Common myeloid progenitor, CD34-positive (primary cell): Measurements from ENCODE around the gene RHEBL1.

Source experiments
- CTCF ChIA-PET: fragments of 350-600 bp; sonication (Branson Sonifier 250); formaldehyde crosslinking; loops from one replicate; lab custom pipeline; 2021; ENCODE audit warnings: antibody characterized with exemption; lab: Charles Lee
- POLR2A ChIA-PET: fragments of 350-600 bp; sonication (Branson Sonifier 250); formaldehyde crosslinking; loops from one replicate; lab custom pipeline; 2021; ENCODE audit warnings: antibody characterized with exemption; lab: Charles Lee
- DNase-seq, 3 donors: peaks; one replicate each; pipeline versions ENCODE4 v3.0.0 to v3.0.0-alpha.2; 2013
- H3K27ac ChIP-seq, 2 experiments: 1 replicate in 1 of 2; 2 replicates in 1 of 2; pipeline ENCODE4 v1.7.0; 2013; ENCODE audit warnings: inconsistent platforms in 2 of 2, low read length in 2 of 2, mild to moderate bottlenecking in 2 of 2, low read depth in 1 of 2, moderate library complexity in 1 of 2; ENCODE audit not compliant: severe bottlenecking in 2 of 2, insufficient read depth in 1 of 2, poor library complexity in 1 of 2
- H3K27me3 ChIP-seq, 5 experiments: replicated peaks in 2 of 5; 1 replicate in 3 of 5; 2 replicates in 2 of 5; pipeline versions ENCODE4 v1.6.1 to v1.7.0; 2013; ENCODE audit warnings: low read length in 4 of 5, mild to moderate bottlenecking in 2 of 5, moderate library complexity in 2 of 5, inconsistent platforms in 1 of 5; ENCODE audit not compliant: insufficient read depth in 5 of 5, control insufficient read depth in 4 of 5
- H3K36me3 ChIP-seq, 4 experiments: 1 replicate in 2 of 4; 2 replicates in 2 of 4; pipeline versions ENCODE4 v1.6.1 to v1.7.0; 2013; ENCODE audit warnings: low read length in 3 of 4, control low read depth in 1 of 4, mild to moderate bottlenecking in 1 of 4; ENCODE audit not compliant: control insufficient read depth in 4 of 4, insufficient read depth in 4 of 4
- H3K4me1 ChIP-seq, 4 experiments: 1 replicate in 3 of 4; 2 replicates in 1 of 4; pipeline versions ENCODE4 v1.6.1 to v1.7.1; 2013; ENCODE audit warnings: low read length in 3 of 4, mild to moderate bottlenecking in 3 of 4, control low read depth in 1 of 4, inconsistent platforms in 1 of 4, moderate library complexity in 1 of 4; ENCODE audit not compliant: control insufficient read depth in 4 of 4, insufficient read depth in 4 of 4; ENCODE audit errors: control extremely low read depth in 1 of 4
- H3K4me3 ChIP-seq, 7 experiments: 1 replicate in 4 of 7; 2 replicates in 3 of 7; pipeline versions ENCODE4 v1.5.1 to v1.7.0; 2013; ENCODE audit warnings: mild to moderate bottlenecking in 7 of 7, low read length in 6 of 7, moderate library complexity in 6 of 7, inconsistent platforms in 2 of 7, low read depth in 2 of 7, control low read depth in 1 of 7; ENCODE audit not compliant: insufficient read depth in 4 of 7, control insufficient read depth in 1 of 7; ENCODE audit errors: extremely low read depth in 1 of 7
- H3K9me3 ChIP-seq, 5 experiments: 1 replicate in 4 of 5; 2 replicates in 1 of 5; pipeline versions ENCODE4 v1.6.1 to v1.7.1; 2013; ENCODE audit warnings: low read length in 4 of 5, mild to moderate bottlenecking in 2 of 5, inconsistent platforms in 1 of 5, low read depth in 1 of 5, moderate library complexity in 1 of 5; ENCODE audit not compliant: control insufficient read depth in 4 of 5, insufficient read depth in 2 of 5; ENCODE audit errors: control extremely low read depth in 1 of 5
- WGBS: methylation state at CpG from one replicate; pipeline ENCODE4 v1.1.5; 2013; ENCODE audit not compliant: insufficient coverage; 5-methylcytosine and 5-hydroxymethylcytosine counted together

RHEBL1 gene

GRCh38 chr12:49040364-49040855, 29.4 kb downstream of the RHEBL1 start:
- H3K4me1 ChIP-seq = no peaks in the 10 kb centered on the region
- H3K9me3 ChIP-seq = no peaks in the 10 kb centered on the region
- POLR2A ChIA-PET = interaction anchor here (0.7 kb wide), 1 partner anchor 56 kb away, joined by 3 read pairs; no protein-coding TSS in a partner anchor
- peaks cover 21 to 94% (median 85%) of the 10 kb centered on the region in 4 experiments for H3K36me3 ChIP-seq
- CTCF ChIA-PET = interaction anchor here (0.6 to 7.3 kb wide), 9 partner anchors 9 to 56 kb away, joined by 3 to 72 read pairs (median 8); no protein-coding TSS in a partner anchor
- H3K27me3 ChIP-seq = no peaks in the 10 kb centered on the region
- H3K4me3 ChIP-seq = no peak overlapping the region
- no peak for DNase-seq
- H3K27ac ChIP-seq = no peak overlapping the region
- WGBS = 98% methylated on average over 11 of the region's 14 CpGs

GRCh38 chr12:49039421-49040363, 30.1 kb downstream of the RHEBL1 start:
- CTCF ChIA-PET = interaction anchor here (0.6 to 7.3 kb wide), 12 partner anchors 9 to 67 kb away, joined by 3 to 72 read pairs (median 8); partner anchors contain the start of gene DDN
- DNase-seq = no peak
- POLR2A ChIA-PET = interaction anchor here (0.7 kb wide), 1 partner anchor 55 kb away, joined by 3 read pairs; no protein-coding TSS in a partner anchor
- no peak overlapping the region for H3K4me3 ChIP-seq
- 97% methylated on average over 24 of the region's 30 CpGs for WGBS
- peaks cover 21 to 94% (median 86%) of the 10 kb centered on the region in 4 experiments for H3K36me3 ChIP-seq
- no peak overlapping the region for H3K27ac ChIP-seq
- no peaks in the 10 kb centered on the region for H3K4me1 ChIP-seq
- H3K27me3 ChIP-seq = no peaks in the 10 kb centered on the region
- no peaks in the 10 kb centered on the region for H3K9me3 ChIP-seq

GRCh38 chr12:49038291-49038955, 31.4 kb downstream of the RHEBL1 start:
- DNase-seq = no peak
- no peaks in the 10 kb centered on the region for H3K9me3 ChIP-seq
- H3K4me1 ChIP-seq = no peaks in the 10 kb centered on the region
- POLR2A ChIA-PET = no interaction called here
- H3K36me3 ChIP-seq = peaks cover 21 to 94% (median 88%) of the 10 kb centered on the region in 4 experiments
- H3K27me3 ChIP-seq = no peaks in the 10 kb centered on the region
- no peak overlapping the region for H3K27ac ChIP-seq
- H3K4me3 ChIP-seq = no peak overlapping the region
- CTCF ChIA-PET = interaction anchor here (0.8 to 7.3 kb wide), 14 partner anchors 9 to 114 kb away, joined by 3 to 72 read pairs (median 8); partner anchors contain the start of genes DDN and WNT1
- WGBS = 92% methylated on average over 13 of the region's 20 CpGs

- WGBS = 92% methylated on average over 7 of the region's 7 CpGs
- ChIA-PET POLR2A (interaction anchor here (1.4 kb wide), 1 partner anchor 24 kb away, joined by 3 read pairs; no protein-coding TSS in a partner anchor), CTCF (interaction anchor here (1.1 to 10.7 kb wide), 12 partner anchors 8 to 114 kb away, joined by 3 to 121 read pairs (median 8); partner anchors contain the start of genes DDN and WNT1)
- Histone ChIP-seq H3K4me1 (no peaks in the 10 kb centered on the region), H3K9me3 (no peaks in the 10 kb centered on the region), H3K27me3 (no peaks in the 10 kb centered on the region), H3K36me3 (peaks cover 17 to 94% (median 87%) of the 10 kb centered on the region in 4 experiments), H3K27ac (no peak overlapping the region), H3K4me3 (no peak overlapping the region)
- DNase-seq = no peak
These were observed 31.9 kb downstream of the RHEBL1 start for GRCh38 chr12:49037947-49038237.

- H3K36me3 ChIP-seq = peaks cover 12 to 94% (median 85%) of the 10 kb centered on the region in 4 experiments
- WGBS = 88% methylated on average over 5 of the region's 9 CpGs
- no peaks in the 10 kb centered on the region for H3K9me3 ChIP-seq
- no peak overlapping the region for H3K27ac ChIP-seq
- H3K4me3 ChIP-seq = no peak overlapping the region
- H3K4me1 ChIP-seq = no peaks in the 10 kb centered on the region
- H3K27me3 ChIP-seq = no peaks in the 10 kb centered on the region
- ChIA-PET CTCF (interaction anchor here (0.8 to 10.7 kb wide), 10 partner anchors 8 to 59 kb away, joined by 3 to 121 read pairs (median 11); partner anchors contain the start of gene WNT1), POLR2A (interaction anchor here (1.4 kb wide), 1 partner anchor 23 kb away, joined by 3 read pairs; no protein-coding TSS in a partner anchor)
- DNase-seq = no peak
These were observed 32.5 kb downstream of the RHEBL1 start for GRCh38 chr12:49037111-49037946.

GRCh38 chr12:49036029-49036428, 33.8 kb downstream of the RHEBL1 start:
- POLR2A ChIA-PET = interaction anchor here (0.6 kb wide), 1 partner anchor 192 kb away, joined by 4 read pairs; no protein-coding TSS in a partner anchor
- Histone ChIP-seq H3K27ac (no peak overlapping the region), H3K36me3 (peaks cover 10 to 95% (median 84%) of the 10 kb centered on the region in 4 experiments), H3K4me1 (no peaks in the 10 kb centered on the region), H3K27me3 (no peaks in the 10 kb centered on the region), H3K9me3 (no peaks in the 10 kb centered on the region), H3K4me3 (no peak overlapping the region)
- 100% methylated on average over 1 of the region's 4 CpGs for WGBS
- no peak for DNase-seq
- CTCF ChIA-PET = interaction anchor here (0.8 to 10.7 kb wide), 6 partner anchors 9 to 963 kb away, joined by 3 to 121 read pairs (median 12); no protein-coding TSS in a partner anchor
